Osteoblast (primary cell): ENCODE data around the gene C15orf39. TPM values are rescaled to one million over a fixed set of nuclear protein-coding genes. Genes with fewer than 3 reads are reported as not detected.

ENCODE experiments used
- DNase-seq: peaks from one replicate; pipeline ENCODE4 v3.0.0; 2011; ENCODE audit warnings: low spot score, mixed read lengths; ENCODE audit not compliant: insufficient read length; ENCODE audit errors: missing footprints
- H2AFZ ChIP-seq: 2 replicates; pipeline ENCODE4 v1.6.0; 2011; ENCODE audit warnings: mild to moderate bottlenecking, low read length
- H3K27ac ChIP-seq: 2 replicates; pipeline ENCODE4 v1.5.1; 2011; ENCODE audit warnings: mild to moderate bottlenecking, low read depth, low read length, moderate library complexity
- H3K27me3 ChIP-seq: 2 replicates; pipeline ENCODE4 v1.6.0; 2012; ENCODE audit warnings: mild to moderate bottlenecking, control low read depth, inconsistent platforms, low read length, moderate library complexity; ENCODE audit not compliant: insufficient read depth
- H3K36me3 ChIP-seq: 2 replicates; pipeline ENCODE4 v1.5.1; 2011; ENCODE audit warnings: mild to moderate bottlenecking, low read length, control low read depth, moderate library complexity; ENCODE audit not compliant: insufficient read depth
- H3K4me1 ChIP-seq: 2 replicates; pipeline ENCODE4 v1.5.1; 2011; ENCODE audit warnings: mild to moderate bottlenecking, low read length, control low read depth, moderate library complexity; ENCODE audit not compliant: insufficient read depth
- H3K4me2 ChIP-seq: 2 replicates; pipeline ENCODE4 v1.6.0; 2011; ENCODE audit warnings: mild to moderate bottlenecking, low read length; ENCODE audit not compliant: insufficient read depth
- H3K4me3 ChIP-seq: fragments of 200-600 bp; sonication (generic); 3 replicates; pipeline ENCODE4 v1.5.1; 2012; ENCODE audit warnings: mild to moderate bottlenecking, low read length, inconsistent platforms; ENCODE audit not compliant: insufficient read depth
- H3K79me2 ChIP-seq: 2 replicates; pipeline ENCODE4 v1.6.0; 2012; ENCODE audit warnings: mild to moderate bottlenecking, low read length, control low read depth, inconsistent platforms; ENCODE audit not compliant: insufficient read depth
- H3K9me3 ChIP-seq: 2 replicates; pipeline ENCODE4 v1.5.1; 2011; ENCODE audit warnings: low read depth, low read length, control low read depth
- H4K20me1 ChIP-seq: 2 replicates; pipeline ENCODE4 v1.6.0; 2012; ENCODE audit warnings: mild to moderate bottlenecking, low read length, control low read depth; ENCODE audit not compliant: insufficient read depth
- total RNA-seq: library from RNA; depleted of rRNA; stranded (reverse); fragments of >200 nt; gene quantifications from 2 replicates; pipeline ENCODE4 v1.2.3, GENCODE V29; 2012
- TF ChIP-seq, protein P1 (sequence below): IDR thresholded peaks from 2 replicates; pipeline ENCODE4 v1.5.1; 2011; ENCODE audit warnings: mild to moderate bottlenecking, low read depth, low read length, moderate library complexity; ENCODE audit errors: extremely low read depth

Gene C15orf39
- total RNA-seq, 1 donor = 6.5 TPM

DNA sequence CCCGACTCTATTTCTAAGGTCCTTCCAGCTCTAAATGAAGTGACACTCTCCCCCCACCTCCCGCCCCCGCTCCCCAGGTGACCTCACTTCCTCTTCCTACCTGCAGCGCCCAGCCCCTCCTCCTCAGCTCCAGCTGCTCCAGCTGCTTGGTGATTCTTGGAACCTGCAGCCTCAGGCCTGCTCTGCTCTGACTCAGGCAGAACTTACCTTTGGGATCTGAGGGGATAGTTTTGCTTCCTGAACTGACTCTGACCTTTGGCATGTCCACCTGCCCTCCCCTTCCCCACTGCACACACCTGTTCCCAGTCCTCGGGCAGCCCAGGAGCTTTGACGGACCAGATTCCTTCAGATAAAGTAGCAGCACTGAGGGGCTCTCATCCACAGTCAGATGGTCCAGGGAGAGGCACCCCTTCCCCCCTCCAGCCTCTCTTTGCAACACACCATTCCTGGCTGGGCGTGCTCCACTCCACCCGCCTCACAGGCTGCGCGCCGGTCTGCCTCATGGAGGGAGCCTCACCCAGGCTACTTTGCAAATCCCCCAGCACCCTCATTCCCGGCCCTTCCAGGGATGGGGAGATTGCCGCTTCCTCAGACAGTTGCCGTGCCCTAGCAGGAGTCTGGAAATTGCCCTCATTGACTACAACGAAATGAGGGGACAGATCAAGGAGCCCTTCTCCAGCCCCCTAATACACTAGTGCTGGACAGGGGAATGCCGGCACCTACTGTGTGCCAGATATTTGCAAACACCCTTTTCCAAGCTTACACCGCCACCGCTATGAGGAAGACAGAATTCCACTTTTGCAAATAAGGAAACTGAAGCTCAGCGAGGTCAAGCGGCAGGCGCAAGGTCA, 692 bp upstream of the C15orf39 start:
- peak overlapping the region; percentile 81 for H2AFZ ChIP-seq
- peaks cover 11% of the 10 kb centered on the region for H3K27me3 ChIP-seq
- no peaks in the 10 kb centered on the region for H3K9me3 ChIP-seq
- H4K20me1 ChIP-seq = peaks cover 26% of the 10 kb centered on the region
- peak overlapping the region; percentile 99 for H3K4me3 ChIP-seq
- H3K4me2 ChIP-seq = peak overlapping the region; percentile 98
- TF ChIP-seq, protein P1, sequence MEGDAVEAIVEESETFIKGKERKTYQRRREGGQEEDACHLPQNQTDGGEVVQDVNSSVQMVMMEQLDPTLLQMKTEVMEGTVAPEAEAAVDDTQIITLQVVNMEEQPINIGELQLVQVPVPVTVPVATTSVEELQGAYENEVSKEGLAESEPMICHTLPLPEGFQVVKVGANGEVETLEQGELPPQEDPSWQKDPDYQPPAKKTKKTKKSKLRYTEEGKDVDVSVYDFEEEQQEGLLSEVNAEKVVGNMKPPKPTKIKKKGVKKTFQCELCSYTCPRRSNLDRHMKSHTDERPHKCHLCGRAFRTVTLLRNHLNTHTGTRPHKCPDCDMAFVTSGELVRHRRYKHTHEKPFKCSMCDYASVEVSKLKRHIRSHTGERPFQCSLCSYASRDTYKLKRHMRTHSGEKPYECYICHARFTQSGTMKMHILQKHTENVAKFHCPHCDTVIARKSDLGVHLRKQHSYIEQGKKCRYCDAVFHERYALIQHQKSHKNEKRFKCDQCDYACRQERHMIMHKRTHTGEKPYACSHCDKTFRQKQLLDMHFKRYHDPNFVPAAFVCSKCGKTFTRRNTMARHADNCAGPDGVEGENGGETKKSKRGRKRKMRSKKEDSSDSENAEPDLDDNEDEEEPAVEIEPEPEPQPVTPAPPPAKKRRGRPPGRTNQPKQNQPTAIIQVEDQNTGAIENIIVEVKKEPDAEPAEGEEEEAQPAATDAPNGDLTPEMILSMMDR = no peak
- H3K79me2 ChIP-seq = peaks cover 45% of the 10 kb centered on the region
- DNase-seq = peak; percentile 92
- H3K27ac ChIP-seq = peak overlapping the region; percentile 35
- no peaks in the 10 kb centered on the region for H3K36me3 ChIP-seq
- H3K4me1 ChIP-seq = peaks cover 22% of the 10 kb centered on the region

DNA sequence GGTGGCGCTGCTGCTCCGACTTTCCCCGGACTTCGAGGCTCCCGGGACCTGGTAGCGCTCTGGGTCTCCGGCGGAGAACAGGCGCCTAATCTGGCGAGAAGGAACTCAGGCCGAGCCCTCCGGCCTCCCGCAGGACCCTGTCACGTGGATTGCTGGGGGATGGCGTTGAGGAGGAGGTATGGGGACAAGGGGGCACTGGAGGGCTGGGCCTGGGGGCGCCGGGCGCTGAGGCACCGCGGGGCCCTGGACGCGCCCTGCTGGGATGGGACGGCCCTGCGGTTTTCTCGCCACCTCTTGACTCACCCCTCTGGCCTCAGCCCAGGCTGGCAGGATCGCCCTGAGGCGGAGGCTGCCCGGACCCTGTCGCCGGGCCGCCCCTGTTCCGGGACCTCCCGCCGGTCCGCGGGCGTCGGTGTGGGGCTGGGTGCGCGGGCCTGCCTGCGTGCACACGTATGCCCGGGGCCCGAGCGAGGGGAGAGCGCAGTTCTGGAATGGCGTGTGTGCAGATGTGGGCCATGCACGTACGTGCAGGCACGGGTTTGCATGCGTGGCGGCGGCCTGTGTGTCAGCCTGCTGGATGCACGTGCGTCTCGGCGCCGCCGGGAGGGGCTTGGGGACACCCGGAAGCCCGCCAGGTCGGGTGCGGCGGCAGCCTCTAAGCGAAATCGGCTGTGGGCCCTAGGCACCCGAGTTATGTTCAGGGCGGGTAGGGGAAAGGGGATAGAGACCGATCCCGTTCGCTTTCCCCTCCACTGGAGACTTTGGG, 752 bp downstream of the C15orf39 start:
- peak; percentile 98 for DNase-seq
- TF ChIP-seq, protein P1 = no peak
- H4K20me1 ChIP-seq = peaks cover 30% of the 10 kb centered on the region

GRCh38 chr15:75203017-75203907, 1.6 kb downstream of the C15orf39 start:
- H3K79me2 ChIP-seq = peaks cover 67% of the 10 kb centered on the region
- peaks cover 14% of the 10 kb centered on the region for H3K36me3 ChIP-seq
- TF ChIP-seq, protein P1 = no peak
- peak; percentile 92 for DNase-seq
- peak overlapping the region; percentile 96 for H3K27ac ChIP-seq
- peak overlapping the region; percentile 87 for H2AFZ ChIP-seq
- H4K20me1 ChIP-seq = peaks cover 38% of the 10 kb centered on the region
- H3K9me3 ChIP-seq = no peaks in the 10 kb centered on the region
- peak overlapping the region; percentile 99 for H3K4me3 ChIP-seq
- peaks cover 11% of the 10 kb centered on the region for H3K27me3 ChIP-seq
- peaks cover 22% of the 10 kb centered on the region for H3K4me1 ChIP-seq
- peak overlapping the region; percentile 98 for H3K4me2 ChIP-seq

More for the DNA sequence above, 752 bp downstream of the C15orf39 start:
- Histone ChIP-seq H3K9me3 (no peaks in the 10 kb centered on the region), H3K4me3 (peak overlapping the region; percentile 99), H3K36me3 (peaks cover 5% of the 10 kb centered on the region), H3K79me2 (peaks cover 58% of the 10 kb centered on the region), H3K27ac (peak overlapping the region; percentile 96), H3K4me2 (peak overlapping the region; percentile 98), H3K27me3 (peaks cover 11% of the 10 kb centered on the region), H2AFZ (peak overlapping the region; percentile 87), H3K4me1 (peaks cover 22% of the 10 kb centered on the region)
